ENCODE measurements around the gene NRIP3. TPM values are rescaled to one million over a fixed set of nuclear protein-coding genes. Genes with fewer than 3 reads are reported as not detected.

NRIP3 gene
- total RNA-seq, 4 donors from 2014 or later = 0.10 to 3.4 (median 1.1) TPM; not detected in 1

GRCh38 chr11:9019861-9020260 lies 16.1 kb upstream of the NRIP3 start:
- Histone ChIP-seq H3K9me3 (no peaks in the 10 kb centered on the region), H3K4me3 (no peak overlapping the region), H3K27ac (no peak overlapping the region), H3K4me1 (peaks cover 0 to 16% of the 10 kb centered on the region in 2 donors), H3K27me3 (no peaks in the 10 kb centered on the region), H3K36me3 (no peaks in the 10 kb centered on the region)
- intact Hi-C loops (cut with DNase I; ENCODE audit: low total_unique reads) (no loop called here), in situ Hi-C loops (cut with MboI; ENCODE audit: low sequenced_read_pairs in 4 of 4) (loop anchor here (5.0 to 25.0 kb wide), 4 partner anchors 112 to 467 kb away; no protein-coding TSS in a partner anchor)
- ATAC-seq = no peak
- DNase-seq = no peak
- TF ChIP-seq POLR2A (IDR thresholded peaks at IDR 0.05) = no peak
- TF ChIP-seq CTCF (IDR thresholded peaks at IDR 0.05 in 4 of 5, conservative IDR thresholded peaks at IDR 0.05 in 1 of 5) = no peak

DNA sequence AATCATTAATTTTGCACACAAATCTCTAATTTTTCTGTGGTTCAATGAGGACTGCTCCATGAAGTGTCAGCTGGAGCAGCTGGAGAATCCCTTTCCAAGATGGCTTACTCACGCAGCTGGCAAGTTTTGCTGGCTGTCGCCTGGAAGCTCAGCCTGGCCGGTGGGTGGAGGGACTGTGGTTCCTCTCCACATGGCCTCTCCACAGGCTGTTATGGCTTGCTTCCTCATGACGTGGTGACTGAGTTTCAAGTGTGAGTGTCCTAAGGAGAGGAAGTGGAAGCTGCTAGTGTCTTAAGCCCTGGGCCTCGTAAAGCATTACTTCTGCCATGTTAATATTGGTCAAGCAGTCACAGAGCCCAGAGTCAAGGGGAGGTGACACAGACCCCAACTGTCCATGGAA lies 14.0 kb upstream of the NRIP3 start:
- DNase-seq = peak; percentile 36 to 52
- intact Hi-C loops (cut with DNase I; ENCODE audit: low total_unique reads) = no loop called here
- Histone ChIP-seq H3K27me3 (no peaks in the 10 kb centered on the region), H3K36me3 (no peaks in the 10 kb centered on the region), H3K27ac (no peak overlapping the region), H3K4me1 (peaks cover 0 to 16% of the 10 kb centered on the region in 2 donors), H3K4me3 (no peak overlapping the region), H3K9me3 (no peaks in the 10 kb centered on the region)
- TF ChIP-seq POLR2A (IDR thresholded peaks at IDR 0.05) (no peak), CTCF (IDR thresholded peaks at IDR 0.05 in 4 of 5, conservative IDR thresholded peaks at IDR 0.05 in 1 of 5) (no peak)
- in situ Hi-C loops (cut with MboI; ENCODE audit: low sequenced_read_pairs in 4 of 4) = loop anchor here (5.0 to 25.0 kb wide), 4 partner anchors 115 to 470 kb away; no protein-coding TSS in a partner anchor
- peak; percentile 51 to 54 for ATAC-seq

DNA sequence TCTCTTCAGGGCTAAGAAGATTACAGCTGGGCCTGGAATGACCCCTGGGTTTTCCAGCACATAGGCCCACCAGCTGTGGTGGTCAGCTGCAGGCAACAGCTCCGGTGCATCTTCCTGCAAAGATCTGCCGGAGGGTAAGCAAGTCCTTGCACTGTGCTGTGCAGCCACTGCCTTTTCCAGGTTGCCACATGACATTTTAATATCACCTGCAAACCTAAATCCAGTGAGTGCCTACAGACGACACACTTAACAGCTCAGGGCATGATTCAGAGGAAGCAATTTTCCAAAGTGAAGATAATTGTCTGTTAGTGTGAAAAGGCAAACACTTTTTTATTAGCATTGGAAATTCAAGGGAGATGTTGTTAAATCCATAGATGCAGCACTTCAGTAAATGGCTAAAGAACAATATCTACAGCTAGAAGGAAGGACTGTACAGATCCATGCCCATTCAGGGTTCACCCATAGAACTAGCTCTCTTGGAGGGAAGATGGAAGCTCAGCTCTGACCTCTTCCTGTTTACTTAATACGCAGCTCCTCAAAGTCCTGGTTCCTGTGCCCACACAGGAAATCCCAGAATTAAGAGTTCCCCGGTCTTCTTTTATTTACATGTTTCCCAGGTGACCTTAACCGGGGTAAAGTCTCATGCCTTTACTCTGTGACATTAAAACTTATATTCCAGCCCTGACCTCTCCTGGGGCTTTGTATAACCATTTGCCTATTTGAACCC lies 13.3 kb upstream of the NRIP3 start:
- ATAC-seq (no peak), DNase-seq (no peak)
- Histone ChIP-seq H3K27me3 (no peaks in the 10 kb centered on the region), H3K9me3 (no peaks in the 10 kb centered on the region), H3K4me1 (peaks cover 0 to 16% of the 10 kb centered on the region in 2 donors), H3K27ac (no peak overlapping the region), H3K4me3 (no peak overlapping the region), H3K36me3 (no peaks in the 10 kb centered on the region)
- intact Hi-C loops (cut with DNase I; ENCODE audit: low total_unique reads) (no loop called here), in situ Hi-C loops (cut with MboI; ENCODE audit: low sequenced_read_pairs in 4 of 4) (loop anchor here (5.0 to 25.0 kb wide), 4 partner anchors 115 to 470 kb away; no protein-coding TSS in a partner anchor)
- no peak for TF ChIP-seq POLR2A (IDR thresholded peaks at IDR 0.05)
- TF ChIP-seq CTCF (IDR thresholded peaks at IDR 0.05 in 4 of 5, conservative IDR thresholded peaks at IDR 0.05 in 1 of 5) = no peak

DNA sequence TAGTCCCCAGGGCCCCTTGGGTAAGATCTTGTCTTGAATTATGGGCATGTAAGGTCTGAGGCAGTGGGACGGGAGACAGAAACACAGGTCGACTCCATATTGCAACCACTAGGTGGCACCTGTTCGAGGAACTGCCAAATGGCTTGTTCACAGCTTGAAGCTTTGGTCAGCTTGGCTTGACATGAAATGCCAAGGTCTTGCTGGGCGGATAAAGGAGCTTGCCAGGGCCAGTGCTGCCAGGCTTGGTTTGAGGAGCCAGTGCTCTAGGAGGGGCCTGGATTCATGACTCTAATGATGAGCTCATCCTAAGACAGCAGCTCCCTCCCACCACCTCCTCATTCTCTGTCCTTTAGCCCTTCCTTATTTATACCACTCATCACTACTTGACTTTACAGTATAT lies 11.9 kb upstream of the NRIP3 start:
- ATAC-seq = peak; percentile 92 to 96
- Histone ChIP-seq H3K27ac (no peak overlapping the region), H3K4me1 (peaks cover 0 to 16% of the 10 kb centered on the region in 2 donors), H3K4me3 (no peak overlapping the region), H3K27me3 (no peaks in the 10 kb centered on the region), H3K9me3 (no peaks in the 10 kb centered on the region), H3K36me3 (no peaks in the 10 kb centered on the region)
- intact Hi-C loops (cut with DNase I; ENCODE audit: low total_unique reads) (loop anchor here (1.0 kb wide), 2 partner anchors 122 to 491 kb away; no protein-coding TSS in a partner anchor), in situ Hi-C loops (cut with MboI; ENCODE audit: low sequenced_read_pairs in 4 of 4) (loop anchor here (5.0 to 25.0 kb wide), 4 partner anchors 117 to 472 kb away; no protein-coding TSS in a partner anchor)
- DNase-seq = peak; percentile 50 to 59
- TF ChIP-seq POLR2A (IDR thresholded peaks at IDR 0.05) (no peak), CTCF (IDR thresholded peaks at IDR 0.05 in 4 of 5, conservative IDR thresholded peaks at IDR 0.05 in 1 of 5) (peak in 4 of 5 experiments; percentile 60 to 78 (median 72))
